Measurements from ENCODE around the gene FAM117A.

GRCh38 chr17:49730785-49731434 is 33.0 kb downstream of the FAM117A start:
- TF ChIP-seq, protein P1, sequence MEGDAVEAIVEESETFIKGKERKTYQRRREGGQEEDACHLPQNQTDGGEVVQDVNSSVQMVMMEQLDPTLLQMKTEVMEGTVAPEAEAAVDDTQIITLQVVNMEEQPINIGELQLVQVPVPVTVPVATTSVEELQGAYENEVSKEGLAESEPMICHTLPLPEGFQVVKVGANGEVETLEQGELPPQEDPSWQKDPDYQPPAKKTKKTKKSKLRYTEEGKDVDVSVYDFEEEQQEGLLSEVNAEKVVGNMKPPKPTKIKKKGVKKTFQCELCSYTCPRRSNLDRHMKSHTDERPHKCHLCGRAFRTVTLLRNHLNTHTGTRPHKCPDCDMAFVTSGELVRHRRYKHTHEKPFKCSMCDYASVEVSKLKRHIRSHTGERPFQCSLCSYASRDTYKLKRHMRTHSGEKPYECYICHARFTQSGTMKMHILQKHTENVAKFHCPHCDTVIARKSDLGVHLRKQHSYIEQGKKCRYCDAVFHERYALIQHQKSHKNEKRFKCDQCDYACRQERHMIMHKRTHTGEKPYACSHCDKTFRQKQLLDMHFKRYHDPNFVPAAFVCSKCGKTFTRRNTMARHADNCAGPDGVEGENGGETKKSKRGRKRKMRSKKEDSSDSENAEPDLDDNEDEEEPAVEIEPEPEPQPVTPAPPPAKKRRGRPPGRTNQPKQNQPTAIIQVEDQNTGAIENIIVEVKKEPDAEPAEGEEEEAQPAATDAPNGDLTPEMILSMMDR (IDR thresholded peaks at IDR 0.05) = no peak
- TF ChIP-seq FOXM1 (IDR thresholded peaks at IDR 0.05; ENCODE audit: low read depth) = no peak
- no peak for TF ChIP-seq EP300 (IDR thresholded peaks at IDR 0.05; ENCODE audit: borderline replicate concordance in 1 of 2, low read depth in 1 of 2, low read length in 1 of 2)
- TF ChIP-seq, protein P2, sequence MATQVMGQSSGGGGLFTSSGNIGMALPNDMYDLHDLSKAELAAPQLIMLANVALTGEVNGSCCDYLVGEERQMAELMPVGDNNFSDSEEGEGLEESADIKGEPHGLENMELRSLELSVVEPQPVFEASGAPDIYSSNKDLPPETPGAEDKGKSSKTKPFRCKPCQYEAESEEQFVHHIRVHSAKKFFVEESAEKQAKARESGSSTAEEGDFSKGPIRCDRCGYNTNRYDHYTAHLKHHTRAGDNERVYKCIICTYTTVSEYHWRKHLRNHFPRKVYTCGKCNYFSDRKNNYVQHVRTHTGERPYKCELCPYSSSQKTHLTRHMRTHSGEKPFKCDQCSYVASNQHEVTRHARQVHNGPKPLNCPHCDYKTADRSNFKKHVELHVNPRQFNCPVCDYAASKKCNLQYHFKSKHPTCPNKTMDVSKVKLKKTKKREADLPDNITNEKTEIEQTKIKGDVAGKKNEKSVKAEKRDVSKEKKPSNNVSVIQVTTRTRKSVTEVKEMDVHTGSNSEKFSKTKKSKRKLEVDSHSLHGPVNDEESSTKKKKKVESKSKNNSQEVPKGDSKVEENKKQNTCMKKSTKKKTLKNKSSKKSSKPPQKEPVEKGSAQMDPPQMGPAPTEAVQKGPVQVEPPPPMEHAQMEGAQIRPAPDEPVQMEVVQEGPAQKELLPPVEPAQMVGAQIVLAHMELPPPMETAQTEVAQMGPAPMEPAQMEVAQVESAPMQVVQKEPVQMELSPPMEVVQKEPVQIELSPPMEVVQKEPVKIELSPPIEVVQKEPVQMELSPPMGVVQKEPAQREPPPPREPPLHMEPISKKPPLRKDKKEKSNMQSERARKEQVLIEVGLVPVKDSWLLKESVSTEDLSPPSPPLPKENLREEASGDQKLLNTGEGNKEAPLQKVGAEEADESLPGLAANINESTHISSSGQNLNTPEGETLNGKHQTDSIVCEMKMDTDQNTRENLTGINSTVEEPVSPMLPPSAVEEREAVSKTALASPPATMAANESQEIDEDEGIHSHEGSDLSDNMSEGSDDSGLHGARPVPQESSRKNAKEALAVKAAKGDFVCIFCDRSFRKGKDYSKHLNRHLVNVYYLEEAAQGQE (IDR thresholded peaks at IDR 0.05; ENCODE audit: low read depth, low read length) = no peak
- TF ChIP-seq, protein P3, sequence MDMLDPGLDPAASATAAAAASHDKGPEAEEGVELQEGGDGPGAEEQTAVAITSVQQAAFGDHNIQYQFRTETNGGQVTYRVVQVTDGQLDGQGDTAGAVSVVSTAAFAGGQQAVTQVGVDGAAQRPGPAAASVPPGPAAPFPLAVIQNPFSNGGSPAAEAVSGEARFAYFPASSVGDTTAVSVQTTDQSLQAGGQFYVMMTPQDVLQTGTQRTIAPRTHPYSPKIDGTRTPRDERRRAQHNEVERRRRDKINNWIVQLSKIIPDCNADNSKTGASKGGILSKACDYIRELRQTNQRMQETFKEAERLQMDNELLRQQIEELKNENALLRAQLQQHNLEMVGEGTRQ (IDR thresholded peaks at IDR 0.05; ENCODE audit: borderline replicate concordance, low read depth, low read length) = no peak
- no peak for TF ChIP-seq MXI1 (IDR thresholded peaks at IDR 0.05; ENCODE audit: low read depth, low read length)
